IPS-15b (cell line): ENCODE measurements around the gene MAP1B.

Source experiments
- H3K27me3 ChIP-seq: one replicate; pipeline ENCODE4 v1.6.1; 2013; ENCODE audit warnings: low read length; ENCODE audit not compliant: control insufficient read depth, insufficient read depth
- H3K36me3 ChIP-seq: one replicate; pipeline ENCODE4 v1.6.1; 2013; ENCODE audit warnings: low read length; ENCODE audit not compliant: control insufficient read depth, insufficient read depth
- H3K4me1 ChIP-seq: one replicate; pipeline ENCODE4 v1.6.1; 2013; ENCODE audit warnings: mild to moderate bottlenecking, low read length; ENCODE audit not compliant: control insufficient read depth, insufficient read depth
- H3K4me3 ChIP-seq: one replicate; pipeline ENCODE4 v1.5.1; 2013; ENCODE audit warnings: low read depth, low read length
- H3K9ac ChIP-seq: one replicate; pipeline ENCODE4 v1.6.1; 2013; ENCODE audit warnings: low read depth, mild to moderate bottlenecking, low read length
- H3K9me3 ChIP-seq: one replicate; pipeline ENCODE4 v1.6.1; 2013; ENCODE audit warnings: mild to moderate bottlenecking, low read length; ENCODE audit not compliant: control insufficient read depth, insufficient read depth

MAP1B gene

GRCh38 chr5:72234868-72235267 lies 127.6 kb downstream of the MAP1B start:
- peaks cover 16% of the 10 kb centered on the region for H3K4me1 ChIP-seq
- no peak overlapping the region for H3K4me3 ChIP-seq
- no peaks in the 10 kb centered on the region for H3K9me3 ChIP-seq
- no peaks in the 10 kb centered on the region for H3K27me3 ChIP-seq
- no peaks in the 10 kb centered on the region for H3K36me3 ChIP-seq
- no peak overlapping the region for H3K9ac ChIP-seq

- Histone ChIP-seq H3K27me3 (no peaks in the 10 kb centered on the region), H3K4me3 (no peak overlapping the region), H3K9ac (no peak overlapping the region), H3K36me3 (no peaks in the 10 kb centered on the region), H3K9me3 (no peaks in the 10 kb centered on the region), H3K4me1 (peaks cover 16% of the 10 kb centered on the region)
These were observed 128.4 kb downstream of the MAP1B start for GRCh38 chr5:72235725-72236124.

- Histone ChIP-seq H3K36me3 (no peaks in the 10 kb centered on the region), H3K9ac (no peak overlapping the region), H3K4me1 (peaks cover 16% of the 10 kb centered on the region)
These were observed 130.1 kb downstream of the MAP1B start for GRCh38 chr5:72237415-72237814.

GRCh38 chr5:72237879-72238278 lies 130.6 kb downstream of the MAP1B start:
- H3K36me3 ChIP-seq, result no peaks in the 10 kb centered on the region
- H3K4me3 ChIP-seq, result no peak overlapping the region
- H3K4me1 ChIP-seq, result peaks cover 18% of the 10 kb centered on the region
- H3K27me3 ChIP-seq, result no peaks in the 10 kb centered on the region
- H3K9ac ChIP-seq, result no peak overlapping the region
- no peaks in the 10 kb centered on the region for H3K9me3 ChIP-seq

More at GRCh38 chr5:72237415-72237814, 130.1 kb downstream of the MAP1B start:
- Histone ChIP-seq H3K27me3 (no peaks in the 10 kb centered on the region), H3K9me3 (no peaks in the 10 kb centered on the region), H3K4me3 (no peak overlapping the region)

- peaks cover 24% of the 10 kb centered on the region for H3K4me1 ChIP-seq
- H3K27me3 ChIP-seq, result no peaks in the 10 kb centered on the region
- H3K9me3 ChIP-seq, result no peaks in the 10 kb centered on the region
- H3K9ac ChIP-seq, result no peak overlapping the region
- H3K4me3 ChIP-seq, result no peak overlapping the region
- H3K36me3 ChIP-seq, result no peaks in the 10 kb centered on the region
These were observed 131.6 kb downstream of the MAP1B start for GRCh38 chr5:72238712-72239445.

GRCh38 chr5:72241346-72242003 lies 134.2 kb downstream of the MAP1B start:
- H3K9ac ChIP-seq, result no peak overlapping the region
- H3K9me3 ChIP-seq, result no peaks in the 10 kb centered on the region
- no peaks in the 10 kb centered on the region for H3K27me3 ChIP-seq
- H3K36me3 ChIP-seq, result no peaks in the 10 kb centered on the region
- H3K4me1 ChIP-seq, result peaks cover 15% of the 10 kb centered on the region
- no peak overlapping the region for H3K4me3 ChIP-seq

GRCh38 chr5:72242796-72243475 lies 135.7 kb downstream of the MAP1B start:
- no peaks in the 10 kb centered on the region for H3K36me3 ChIP-seq
- no peaks in the 10 kb centered on the region for H3K27me3 ChIP-seq
- peak overlapping the region; percentile 6 for H3K9ac ChIP-seq
- no peaks in the 10 kb centered on the region for H3K9me3 ChIP-seq
- peaks cover 15% of the 10 kb centered on the region for H3K4me1 ChIP-seq
- H3K4me3 ChIP-seq, result no peak overlapping the region

- H3K4me1 ChIP-seq, result peaks cover 13% of the 10 kb centered on the region
- no peaks in the 10 kb centered on the region for H3K36me3 ChIP-seq
- no peak overlapping the region for H3K9ac ChIP-seq
- H3K4me3 ChIP-seq, result no peak overlapping the region
- H3K9me3 ChIP-seq, result no peaks in the 10 kb centered on the region
- H3K27me3 ChIP-seq, result no peaks in the 10 kb centered on the region
These were observed 136.4 kb downstream of the MAP1B start for GRCh38 chr5:72243706-72244105.

GRCh38 chr5:72244862-72245371 lies 137.6 kb downstream of the MAP1B start:
- Histone ChIP-seq H3K36me3 (no peaks in the 10 kb centered on the region), H3K4me1 (peaks cover 14% of the 10 kb centered on the region), H3K27me3 (no peaks in the 10 kb centered on the region), H3K9me3 (no peaks in the 10 kb centered on the region), H3K9ac (no peak overlapping the region), H3K4me3 (no peak overlapping the region)

- H3K27me3 ChIP-seq, result no peaks in the 10 kb centered on the region
- H3K4me1 ChIP-seq, result peaks cover 14% of the 10 kb centered on the region
- no peaks in the 10 kb centered on the region for H3K9me3 ChIP-seq
- H3K4me3 ChIP-seq, result no peak overlapping the region
- no peak overlapping the region for H3K9ac ChIP-seq
- H3K36me3 ChIP-seq, result no peaks in the 10 kb centered on the region
These were observed 138.3 kb downstream of the MAP1B start for GRCh38 chr5:72245546-72245945.

GRCh38 chr5:72245951-72246532 lies 138.8 kb downstream of the MAP1B start:
- H3K9ac ChIP-seq, result no peak overlapping the region
- H3K9me3 ChIP-seq, result no peaks in the 10 kb centered on the region
- H3K27me3 ChIP-seq, result no peaks in the 10 kb centered on the region
- no peak overlapping the region for H3K4me3 ChIP-seq
- H3K36me3 ChIP-seq, result no peaks in the 10 kb centered on the region
- peaks cover 14% of the 10 kb centered on the region for H3K4me1 ChIP-seq
